ENCODE measurements around the gene CDH13.

CDH13 gene

DNA sequence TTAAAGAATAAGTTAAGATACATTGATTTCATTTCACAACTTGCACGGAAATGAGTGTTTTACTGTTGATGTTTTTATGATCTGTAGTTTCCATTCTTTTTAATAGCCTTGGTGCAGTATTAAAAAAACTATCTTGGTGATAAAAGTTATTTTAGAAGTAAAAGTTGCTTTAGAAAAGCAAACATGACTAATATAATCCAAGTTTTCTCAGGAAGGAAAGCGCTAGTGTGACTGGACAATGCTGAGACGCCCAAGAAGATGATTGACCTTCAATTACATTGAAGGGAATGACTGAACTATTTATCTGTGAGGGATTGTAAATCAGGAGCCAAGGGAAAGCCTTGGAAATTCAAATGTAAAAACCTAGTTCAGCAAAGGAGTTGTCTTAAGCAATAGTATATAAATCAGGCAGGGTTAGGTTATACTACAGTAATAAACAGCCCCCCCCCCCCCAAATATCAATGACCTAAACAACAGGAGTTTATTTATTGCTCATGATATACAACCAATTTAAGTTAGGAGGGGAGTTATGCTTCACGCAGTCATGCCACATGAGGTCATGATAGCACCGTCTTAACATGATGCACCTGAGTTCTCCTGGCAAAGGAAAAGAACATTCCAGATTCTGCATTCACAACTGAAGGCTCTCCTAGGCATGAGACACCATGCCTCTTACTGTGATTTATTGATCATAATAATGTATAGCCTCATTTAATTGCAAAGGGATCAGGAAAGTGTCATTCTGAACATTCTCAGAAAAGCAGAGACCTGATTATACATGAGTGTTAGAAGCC is 443.8 kb downstream of the CDH13 start:
- no peak for DNase-seq

GRCh38 chr16:83075956-83076355 is 449.2 kb downstream of the CDH13 start:
- DNase-seq = no peak

- DNase-seq = no peak
Measured at GRCh38 chr16:83083361-83083760, 456.6 kb downstream of the CDH13 start.

DNA sequence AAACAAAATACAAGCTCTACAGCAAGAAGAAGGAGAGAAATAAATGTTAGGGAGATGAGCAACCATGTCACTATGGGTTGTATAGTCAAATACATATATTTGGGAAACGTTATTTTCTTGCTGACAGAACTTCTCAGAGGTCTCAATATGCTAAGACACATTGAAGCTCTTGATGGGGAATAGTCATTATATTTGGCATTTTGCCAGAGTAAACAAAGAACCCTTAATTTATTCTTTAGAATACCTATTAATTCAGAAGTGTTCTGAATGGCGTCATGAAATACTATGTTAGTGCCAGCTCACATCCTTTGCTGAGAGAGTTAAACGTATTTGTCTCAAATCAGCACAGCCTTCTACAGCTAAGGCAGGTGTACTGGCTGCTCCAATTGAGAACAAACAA is 458.9 kb downstream of the CDH13 start:
- no peak for DNase-seq

- no peak for DNase-seq
Measured at GRCh38 chr16:83095941-83096692, 469.3 kb downstream of the CDH13 start.

GRCh38 chr16:83098536-83098935 is 471.8 kb downstream of the CDH13 start:
- DNase-seq = no peak

DNA sequence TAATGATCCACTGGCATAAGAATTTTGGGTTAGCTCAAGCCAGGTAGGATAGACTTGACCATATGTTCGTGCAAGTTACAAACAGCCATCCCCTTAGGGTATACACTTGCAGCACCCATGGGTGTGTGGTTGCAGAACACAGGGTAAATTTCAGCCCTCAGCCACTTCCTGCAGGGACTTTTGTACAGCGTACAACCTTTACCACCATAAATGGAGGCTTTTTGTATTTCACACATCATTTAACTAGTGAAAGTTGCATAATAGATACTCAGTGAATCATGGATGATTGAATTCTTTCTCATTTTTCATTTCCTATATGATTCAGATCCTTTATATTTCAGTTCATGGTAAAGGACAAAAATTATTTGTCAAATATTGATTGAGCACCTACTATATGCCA is 473.9 kb downstream of the CDH13 start:
- DNase-seq = no peak

DNA sequence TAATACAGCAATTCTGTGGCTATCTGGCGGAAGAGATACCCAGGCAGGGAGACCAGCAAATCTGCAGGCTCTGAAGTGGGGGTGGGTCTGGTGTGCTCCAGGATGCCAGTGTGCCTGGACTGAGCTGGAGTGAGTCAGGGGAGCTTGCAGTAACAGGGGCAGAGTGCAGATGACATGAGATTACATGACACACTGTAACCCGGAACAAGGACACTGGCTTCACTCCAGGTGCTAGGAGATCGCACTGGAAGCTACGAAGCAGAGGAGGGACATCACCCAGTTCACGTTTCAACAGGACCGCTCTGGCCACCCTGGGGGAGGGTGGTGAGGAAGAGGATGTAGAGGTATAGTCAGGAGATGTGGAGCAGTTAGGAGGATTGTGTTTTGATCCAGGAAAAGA is 475.6 kb downstream of the CDH13 start:
- no peak for DNase-seq

GRCh38 chr16:83105279-83106077 is 478.7 kb downstream of the CDH13 start:
- no peak for DNase-seq

GRCh38 chr16:83109490-83110125 is 482.8 kb downstream of the CDH13 start:
- DNase-seq = no peak

GRCh38 chr16:83110269-83110668 is 483.5 kb downstream of the CDH13 start:
- no peak for DNase-seq

DNA sequence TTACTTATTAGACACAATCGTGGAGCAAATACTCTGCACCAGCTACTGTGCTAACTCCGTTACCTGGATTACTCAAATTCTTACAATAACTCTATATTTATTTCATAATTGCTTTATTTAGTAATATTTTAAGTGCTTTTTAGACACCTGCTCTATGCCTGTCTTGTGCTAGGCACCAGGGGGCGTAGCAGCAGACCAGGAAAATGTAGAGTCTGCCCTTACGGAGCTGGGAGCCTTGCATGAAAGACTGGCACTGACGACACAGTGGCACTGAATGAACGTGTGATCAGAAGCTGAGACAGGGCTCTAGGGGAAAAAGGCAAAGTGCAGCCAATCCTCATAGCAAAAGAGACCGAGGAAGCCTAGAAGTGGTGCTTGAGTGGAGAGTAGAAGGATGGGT is 486.5 kb downstream of the CDH13 start:
- DNase-seq = no peak

DNA sequence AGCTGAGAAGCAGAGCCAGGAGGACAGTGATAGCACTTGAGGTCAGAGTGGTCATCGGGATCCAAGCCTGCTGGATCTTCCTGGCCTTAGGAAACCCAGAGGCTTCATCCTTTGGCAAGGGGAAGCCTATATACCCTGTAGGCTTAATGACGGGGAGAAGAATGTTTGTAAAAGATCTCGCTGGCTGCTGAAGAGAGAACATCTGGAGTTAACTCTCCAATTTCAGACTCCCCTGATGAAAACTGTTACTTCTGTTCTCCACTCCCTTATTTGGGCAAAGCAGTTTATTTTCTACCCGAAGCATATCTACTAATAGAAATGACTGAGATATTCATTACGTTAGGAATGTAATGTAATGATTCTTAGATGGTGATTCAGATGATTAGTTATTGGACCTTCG is 487.0 kb downstream of the CDH13 start:
- no peak for DNase-seq

GRCh38 chr16:83115491-83116232 is 488.9 kb downstream of the CDH13 start:
- no peak for DNase-seq

DNA sequence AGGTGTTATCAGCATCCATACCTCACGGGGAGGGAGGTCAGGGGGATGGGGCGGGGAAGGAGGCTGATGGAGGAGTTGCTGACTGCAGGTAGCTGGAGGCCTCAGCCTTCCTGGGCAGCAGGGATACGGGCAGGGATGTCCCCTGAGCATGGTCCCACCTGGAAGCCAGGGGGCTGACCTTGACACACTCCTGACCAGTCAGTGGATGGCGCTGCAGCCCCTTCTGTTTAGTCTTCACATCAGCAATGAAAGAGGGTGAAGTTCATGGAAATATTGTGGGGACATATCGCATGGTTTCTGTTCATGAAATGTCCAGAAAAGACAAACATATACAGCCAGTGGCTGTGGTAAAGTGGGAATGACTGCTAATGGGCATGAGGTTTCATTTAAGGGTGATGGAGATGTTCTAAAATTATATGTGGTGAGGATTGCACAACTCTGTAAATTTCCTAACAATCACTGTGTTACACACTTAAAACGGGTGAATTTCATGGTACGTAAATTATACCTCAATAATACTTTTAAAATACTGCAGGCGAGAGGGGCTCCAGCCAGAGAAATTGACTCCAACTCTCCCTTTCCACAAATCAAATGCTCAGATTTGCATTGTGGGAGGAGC is 489.6 kb downstream of the CDH13 start:
- DNase-seq = no peak

- DNase-seq = no peak
Measured at GRCh38 chr16:83117810-83118209, 491.0 kb downstream of the CDH13 start.

- no peak for DNase-seq
Measured at GRCh38 chr16:83118365-83118764, 491.6 kb downstream of the CDH13 start.

DNA sequence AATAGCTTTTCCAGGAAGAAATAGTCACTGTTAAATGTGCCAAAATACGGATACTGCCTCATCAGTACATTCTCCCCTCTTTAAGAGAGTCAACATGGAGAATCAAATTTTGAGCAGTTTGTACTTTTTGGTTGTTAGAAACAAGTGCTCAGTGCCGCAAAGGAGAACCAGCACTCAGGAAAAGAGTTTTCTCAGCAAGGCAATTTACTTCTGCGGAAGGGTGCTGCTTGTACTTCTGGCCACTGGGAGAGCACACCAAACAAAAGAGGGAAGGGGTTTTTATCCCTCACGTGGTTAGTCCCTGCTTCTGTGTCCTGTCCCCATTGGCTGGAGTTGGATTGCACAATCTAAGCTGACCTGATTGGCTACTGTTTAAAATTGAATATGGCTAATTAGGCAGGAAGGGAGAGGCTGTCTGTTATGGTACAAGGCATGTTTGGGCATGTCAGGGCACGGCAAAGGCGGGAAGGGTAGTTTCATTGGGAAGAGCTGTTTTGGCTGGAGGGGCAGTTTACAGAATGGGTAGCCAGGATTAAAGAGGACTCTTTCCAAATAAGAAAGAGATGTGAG is 499.3 kb downstream of the CDH13 start:
- no peak for DNase-seq

- no peak for DNase-seq
Measured at GRCh38 chr16:83128041-83128440, 501.3 kb downstream of the CDH13 start.

GRCh38 chr16:83130039-83130438 is 503.3 kb downstream of the CDH13 start:
- no peak for DNase-seq

- DNase-seq = no peak
Measured at GRCh38 chr16:83134638-83135037, 507.9 kb downstream of the CDH13 start.

DNA sequence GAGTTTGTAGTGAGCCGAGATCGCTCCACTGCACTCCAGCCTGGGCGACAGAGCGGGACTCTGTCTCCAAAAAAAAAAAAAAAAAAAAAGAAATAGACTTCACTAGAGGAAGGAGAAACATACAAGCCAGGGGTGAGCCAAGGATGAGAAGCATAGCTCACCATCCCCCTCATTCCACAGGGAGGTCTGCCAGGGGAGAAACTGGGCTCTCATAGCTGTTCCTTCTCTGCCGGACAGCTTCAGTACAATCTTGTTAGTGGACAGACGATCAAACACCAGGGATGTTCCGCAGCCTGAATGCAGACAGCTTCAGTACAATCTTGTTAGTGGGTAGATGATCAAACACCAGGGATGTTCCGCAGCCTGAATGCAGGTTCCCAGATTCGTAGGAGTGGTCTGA is 509.6 kb downstream of the CDH13 start:
- no peak for DNase-seq
